Activated T-cell treated with anti-CD3 and anti-CD28 coated beads, Interleukin-2, amount 50 U/mL, for 48 hours (primary cell): ENCODE results near the gene FAH.

Source experiments
- DNase-seq, 2 experiments: peaks; one replicate each; pipeline ENCODE4 v3.0.0-alpha.2; 2020

The FAH gene

GRCh38 chr15:80202016-80202315, 49.2 kb downstream of the FAH start:
- no peak for DNase-seq

- DNase-seq, result no peak
These were observed 50.0 kb downstream of the FAH start for GRCh38 chr15:80202641-80203360.

- DNase-seq, result no peak
These were observed 50.6 kb downstream of the FAH start for GRCh38 chr15:80203361-80203885.

- no peak for DNase-seq
These were observed 51.4 kb downstream of the FAH start for GRCh38 chr15:80204231-80204630.

- DNase-seq, result no peak
These were observed 55.1 kb downstream of the FAH start for GRCh38 chr15:80207887-80208286.

- DNase-seq, result no peak
These were observed 56.2 kb downstream of the FAH start for GRCh38 chr15:80208758-80209734.

GRCh38 chr15:80210611-80211573, 58.1 kb downstream of the FAH start:
- no peak for DNase-seq

GRCh38 chr15:80211976-80212375, 59.2 kb downstream of the FAH start:
- DNase-seq, result no peak

GRCh38 chr15:80214910-80215309, 62.1 kb downstream of the FAH start:
- DNase-seq, result no peak

GRCh38 chr15:80216141-80216540, 63.3 kb downstream of the FAH start:
- no peak for DNase-seq

- DNase-seq, result no peak
These were observed 64.1 kb downstream of the FAH start for GRCh38 chr15:80216911-80217310.

GRCh38 chr15:80217327-80217900, 64.6 kb downstream of the FAH start:
- no peak for DNase-seq

GRCh38 chr15:80219955-80220354, 67.2 kb downstream of the FAH start:
- no peak for DNase-seq

- DNase-seq, result no peak
These were observed 76.3 kb downstream of the FAH start for GRCh38 chr15:80228959-80229610.

- DNase-seq, result no peak
These were observed 78.6 kb downstream of the FAH start for GRCh38 chr15:80231371-80231770.

- no peak for DNase-seq
These were observed 80.8 kb downstream of the FAH start for GRCh38 chr15:80233581-80233980.

- DNase-seq, result peak; percentile 62 to 65
These were observed 82.1 kb downstream of the FAH start for GRCh38 chr15:80234883-80235282.
